NCI-H146 (cell line): ENCODE measurements around the gene OR1J2.
"Not testable (repeated sequence)": the region's sequence is repeated elsewhere in the genome, so short reads cannot be mapped to it uniquely, and the experiment has no call there.

Experiments
- DNase-seq: peaks from one replicate; lab custom pipeline; 2025; lab: John Stamatoyannopoulos, UW

OR1J2 gene

GRCh38 chr9:122510502-122510901, at the start of gene OR1J2:
Gene OR1J2 (plus strand): TSS chr9:122510802. CDS start chr9:122510802, 0 bp downstream.
- no peak for DNase-seq

- DNase-seq = peak; percentile 72
These were observed 46.6 kb upstream of the OR1J2 start for GRCh38 chr9:122463828-122464632.

- peak; percentile 42 for DNase-seq
These were observed 45.7 kb upstream of the OR1J2 start for GRCh38 chr9:122464633-122465567.

GRCh38 chr9:122466456-122466855, 44.1 kb upstream of the OR1J2 start:
- DNase-seq = no peak

- DNase-seq = no peak
These were observed 41.9 kb upstream of the OR1J2 start for GRCh38 chr9:122468735-122469134.

GRCh38 chr9:122474561-122474960, 36.0 kb upstream of the OR1J2 start:
- DNase-seq = no peak

- no peak for DNase-seq
These were observed 34.9 kb upstream of the OR1J2 start for GRCh38 chr9:122475717-122476116.

- no peak for DNase-seq
These were observed 33.3 kb upstream of the OR1J2 start for GRCh38 chr9:122477346-122477745.

- DNase-seq = no peak
These were observed 32.8 kb upstream of the OR1J2 start, which contains the start of gene OR1J1 for GRCh38 chr9:122477826-122478225. Gene OR1J1 (minus strand): TSS chr9:122477926. CDS start chr9:122477926, 0 bp downstream.

- DNase-seq = no peak
These were observed 31.5 kb upstream of the OR1J2 start for GRCh38 chr9:122479062-122479461.

- DNase-seq = peak; percentile 63
These were observed 11.7 kb upstream of the OR1J2 start for GRCh38 chr9:122498883-122499288.

- DNase-seq = no peak
These were observed 3.6 kb upstream of the OR1J2 start for GRCh38 chr9:122506964-122507363.

GRCh38 chr9:122518226-122518625, 7.6 kb downstream of the OR1J2 start:
- DNase-seq = no peak

- DNase-seq = no peak
These were observed 8.2 kb downstream of the OR1J2 start, which contains the start of gene OR1J4 for GRCh38 chr9:122518841-122519240. Gene OR1J4 (plus strand): TSS chr9:122519141. CDS start chr9:122519141, 0 bp downstream.

GRCh38 chr9:122519376-122519775, 8.8 kb downstream of the OR1J2 start:
- DNase-seq = no peak

GRCh38 chr9:122526602-122527001, 16.0 kb downstream of the OR1J2 start:
- DNase-seq = no peak

- no peak for DNase-seq
These were observed 16.6 kb downstream of the OR1J2 start, which contains the start of gene OR1N1 for GRCh38 chr9:122527193-122527592. Gene OR1N1 (minus strand): TSS chr9:122527293. CDS start chr9:122527293, 0 bp downstream.

GRCh38 chr9:122531157-122531556, 20.6 kb downstream of the OR1J2 start:
- DNase-seq = not testable (repeated sequence)

- no peak for DNase-seq
These were observed 25.5 kb downstream of the OR1J2 start for GRCh38 chr9:122536134-122536533.

GRCh38 chr9:122537066-122537465, 26.5 kb downstream of the OR1J2 start:
- not testable (repeated sequence) for DNase-seq

- no peak for DNase-seq
These were observed 28.2 kb downstream of the OR1J2 start for GRCh38 chr9:122538757-122539156.

GRCh38 chr9:122546196-122546595, 35.6 kb downstream of the OR1J2 start:
- DNase-seq = no peak
